B cell (primary cell): Measurements from ENCODE around the gene ERICH6. TPM values are rescaled to one million over a fixed set of nuclear protein-coding genes. Genes with fewer than 3 reads are reported as not detected.

Experiments
- ATAC-seq: fragments of 200-7000 bp; cut with Tn5 transposase; one replicate; pipeline ENCODE4 v1.10.0; 2021; ENCODE audit warnings: low read depth, mild to moderate bottlenecking, moderate number of reproducible peaks, moderate library complexity
- CTCF ChIA-PET: fragments of 350-600 bp; sonication (Branson Sonifier 250); formaldehyde crosslinking; loops from one replicate; lab custom pipeline; 2021; ENCODE audit warnings: antibody characterized with exemption, inconsistent platforms; lab: Charles Lee
- POLR2A ChIA-PET: fragments of 350-600 bp; sonication (Branson Sonifier 250); formaldehyde crosslinking; loops from one replicate; lab custom pipeline; 2021; ENCODE audit warnings: antibody characterized with exemption; lab: Charles Lee
- DNase-seq: peaks from one replicate; pipeline ENCODE4 v3.0.0; 2013
- H2AFZ ChIP-seq: 2 replicates; pipeline ENCODE4 v1.6.1; 2012; ENCODE audit warnings: mild to moderate bottlenecking, low read depth, low read length; ENCODE audit not compliant: insufficient read depth, poor library complexity, severe bottlenecking
- H3K27ac ChIP-seq, 2 donors: 1 replicate in 1 of 2; 2 replicates in 1 of 2; pipeline ENCODE4 v1.5.1; 2012 to 2013; ENCODE audit warnings: low read length in 2 of 2, mild to moderate bottlenecking in 2 of 2, moderate library complexity in 1 of 2
- H3K27me3 ChIP-seq, 4 experiments: fragments of 200-600 bp in 1 of 4; sonication (generic) in 1 of 4; replicated peaks in 1 of 4; 1 replicate in 2 of 4; 2 replicates in 2 of 4; pipeline versions ENCODE4 v1.6.1 to v1.7.0; 2013 to 2016; ENCODE audit warnings: low read length in 3 of 4, mild to moderate bottlenecking in 2 of 4, mixed read lengths in 1 of 4, moderate library complexity in 1 of 4; ENCODE audit not compliant: insufficient read depth in 4 of 4, control insufficient read depth in 3 of 4; ENCODE audit errors: control extremely low read depth in 1 of 4
- H3K36me3 ChIP-seq, 2 experiments: replicated peaks in 1 of 2; 1 replicate in 1 of 2; 2 replicates in 1 of 2; pipeline versions ENCODE4 v1.6.1 to v1.7.1; 2013; ENCODE audit warnings: low read length in 1 of 2; ENCODE audit not compliant: insufficient read depth in 2 of 2, control insufficient read depth in 1 of 2; ENCODE audit errors: control extremely low read depth in 1 of 2, extremely low read depth in 1 of 2
- H3K4me1 ChIP-seq, 2 donors: fragments of 200-600 bp in 1 of 2; sonication (generic) in 1 of 2; 1 replicate in 1 of 2; 2 replicates in 1 of 2; pipeline versions ENCODE4 v1.5.1 to v1.6.1; 2013 to 2017; ENCODE audit warnings: low read length in 2 of 2; ENCODE audit not compliant: control insufficient read depth in 2 of 2, insufficient read depth in 2 of 2
- H3K4me2 ChIP-seq: replicated peaks from 2 replicates; pipeline ENCODE3; 2012; ENCODE audit warnings: mild to moderate bottlenecking, low read depth, low read length; ENCODE audit not compliant: poor library complexity, severe bottlenecking
- H3K4me3 ChIP-seq, 5 experiments: fragments of 200-600 bp in 1 of 5; sonication (generic) in 1 of 5; 1 replicate in 3 of 5; 2 replicates in 2 of 5; pipeline versions ENCODE4 v1.5.1 to v1.7.0; 2011 to 2016; ENCODE audit warnings: low read length in 4 of 5, mild to moderate bottlenecking in 4 of 5, low read depth in 2 of 5, control low read depth in 1 of 5, moderate library complexity in 1 of 5; ENCODE audit not compliant: insufficient read depth in 1 of 5; ENCODE audit errors: control extremely low read depth in 1 of 5, extremely low read depth in 1 of 5
- H3K79me2 ChIP-seq: fragments of 200-600 bp; sonication (generic); one replicate; pipeline ENCODE4 v1.6.0; 2016; ENCODE audit warnings: low read length; ENCODE audit not compliant: control insufficient read depth, insufficient read depth
- H3K9ac ChIP-seq: fragments of 200-600 bp; sonication (generic); 2 replicates; pipeline ENCODE4 v1.6.1; 2017; ENCODE audit warnings: mild to moderate bottlenecking, low read length, moderate library complexity
- H3K9me3 ChIP-seq, 3 donors: one replicate each; pipeline versions ENCODE4 v1.6.1 to v1.7.1; 2013; ENCODE audit warnings: low read length in 2 of 3; ENCODE audit not compliant: control insufficient read depth in 2 of 3, insufficient read depth in 1 of 3; ENCODE audit errors: control extremely low read depth in 1 of 3
- H4K20me1 ChIP-seq: 2 replicates; pipeline ENCODE4 v1.6.0; 2012; ENCODE audit warnings: mild to moderate bottlenecking, low read length; ENCODE audit not compliant: insufficient read depth, control insufficient read depth, poor library complexity, severe bottlenecking
- H3K27ac Mint-ChIP-seq: one replicate; pipeline ENCODE4 v1.8.0; 2021; ENCODE audit warnings: mixed read lengths
- H3K27me3 Mint-ChIP-seq: one replicate; pipeline ENCODE4 v1.8.0; 2021; ENCODE audit warnings: mixed read lengths
- H3K4me1 Mint-ChIP-seq: one replicate; pipeline ENCODE4 v1.8.0; 2021; ENCODE audit warnings: mixed read lengths
- H3K4me3 Mint-ChIP-seq: one replicate; pipeline ENCODE4 v1.8.0; 2021; ENCODE audit warnings: mixed read lengths
- H3K9me3 Mint-ChIP-seq: one replicate; pipeline ENCODE4 v1.8.0; 2022; ENCODE audit warnings: mixed read lengths; ENCODE audit not compliant: insufficient read depth
- EZH2 ChIP-seq: IDR thresholded peaks from 2 replicates; pipeline ENCODE4 v1.6.1; 2012; ENCODE audit warnings: borderline replicate concordance, low read depth, mild to moderate bottlenecking, moderate library complexity, low read length; ENCODE audit not compliant: insufficient read depth, poor library complexity, severe bottlenecking
- WGBS: methylation state at CpG from one replicate; pipeline ENCODE4 v1.1.5; 2013; ENCODE audit warnings: missing lambda C conversion rate; ENCODE audit not compliant: insufficient coverage; 5-methylcytosine and 5-hydroxymethylcytosine counted together
- intact Hi-C: fragments of 100-400 bp; cut with micrococcal nuclease; formaldehyde crosslinking; loops from one replicate; pipeline ENCODE4 v1.10.0; 2022
- polyA plus RNA-seq: library from polyadenylated mRNA; depleted of rRNA; stranded (reverse); fragments of >200 nt; gene quantifications from 2 replicates; pipeline ENCODE4 v1.2.3, GENCODE V29; 2012
- total RNA-seq, 2 donors: library from RNA; stranded (reverse); fragments of 120-200 nt in 1 of 2; gene quantifications; 1 replicate in 1 of 2; 2 replicates in 1 of 2; pipeline versions ENCODE4 v1.2.3 to v1.2.4, GENCODE V29; 2013 to 2022
- TF ChIP-seq, protein P1 (sequence below): fragments of 200-600 bp; IDR thresholded peaks from one replicate; pipeline ENCODE4 v1.8.0; 2022; ENCODE audit warnings: antibody characterized with exemption, mild to moderate bottlenecking

Gene ERICH6
- total and polyA plus RNA-seq, 2 donors (not counting 1 experiment from before 2014, with no cell fraction given): 0.44 TPM; not detected in 1

DNA sequence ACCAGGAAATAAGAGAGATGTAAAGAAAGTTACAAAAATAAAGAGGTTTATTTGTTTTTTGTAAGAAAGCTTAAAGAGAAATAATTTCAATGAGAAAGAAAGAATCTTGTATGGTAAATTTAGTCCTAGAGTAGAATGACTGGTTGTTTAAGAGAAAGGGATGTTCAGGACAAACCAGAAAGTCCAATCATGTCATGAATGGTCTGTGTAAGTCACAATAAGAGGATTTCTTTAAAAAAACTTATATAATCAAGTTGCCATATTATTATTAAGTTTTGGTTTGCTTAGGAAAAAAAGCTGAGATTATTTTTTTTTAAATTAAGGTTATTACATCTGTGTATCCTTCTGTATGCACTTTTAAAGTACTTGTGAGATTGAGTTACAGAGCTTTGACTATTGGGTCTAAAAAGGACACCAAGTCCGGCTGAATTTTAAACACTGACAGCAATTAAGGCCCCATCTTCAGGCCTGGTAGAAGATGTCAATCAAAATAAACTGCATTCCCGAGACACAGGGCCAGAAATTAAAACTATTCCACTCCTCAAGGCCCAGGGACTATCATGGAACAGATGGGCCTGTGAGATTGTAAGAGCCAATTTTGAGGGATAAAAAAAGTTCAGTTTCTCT lies 12.2 kb downstream of the ERICH6 start:
- H3K9me3 Mint-ChIP-seq: no peaks in the 10 kb centered on the region
- no peaks in the 10 kb centered on the region for H3K79me2 ChIP-seq
- H3K27me3 Mint-ChIP-seq: no peaks in the 10 kb centered on the region
- H3K4me2 ChIP-seq: no peak overlapping the region
- POLR2A ChIA-PET: no interaction called here
- no peak overlapping the region for H3K4me3 ChIP-seq
- no peaks in the 10 kb centered on the region for H3K4me1 ChIP-seq
- H3K9ac ChIP-seq: no peak overlapping the region
- no peaks in the 10 kb centered on the region for H3K4me1 Mint-ChIP-seq
- TF ChIP-seq EZH2: no peak
- TF ChIP-seq, protein P1, sequence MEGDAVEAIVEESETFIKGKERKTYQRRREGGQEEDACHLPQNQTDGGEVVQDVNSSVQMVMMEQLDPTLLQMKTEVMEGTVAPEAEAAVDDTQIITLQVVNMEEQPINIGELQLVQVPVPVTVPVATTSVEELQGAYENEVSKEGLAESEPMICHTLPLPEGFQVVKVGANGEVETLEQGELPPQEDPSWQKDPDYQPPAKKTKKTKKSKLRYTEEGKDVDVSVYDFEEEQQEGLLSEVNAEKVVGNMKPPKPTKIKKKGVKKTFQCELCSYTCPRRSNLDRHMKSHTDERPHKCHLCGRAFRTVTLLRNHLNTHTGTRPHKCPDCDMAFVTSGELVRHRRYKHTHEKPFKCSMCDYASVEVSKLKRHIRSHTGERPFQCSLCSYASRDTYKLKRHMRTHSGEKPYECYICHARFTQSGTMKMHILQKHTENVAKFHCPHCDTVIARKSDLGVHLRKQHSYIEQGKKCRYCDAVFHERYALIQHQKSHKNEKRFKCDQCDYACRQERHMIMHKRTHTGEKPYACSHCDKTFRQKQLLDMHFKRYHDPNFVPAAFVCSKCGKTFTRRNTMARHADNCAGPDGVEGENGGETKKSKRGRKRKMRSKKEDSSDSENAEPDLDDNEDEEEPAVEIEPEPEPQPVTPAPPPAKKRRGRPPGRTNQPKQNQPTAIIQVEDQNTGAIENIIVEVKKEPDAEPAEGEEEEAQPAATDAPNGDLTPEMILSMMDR: no peak
- H3K27me3 ChIP-seq: no peaks in the 10 kb centered on the region
- 100% methylated on average over 1 of the region's 2 CpGs for WGBS
- H2AFZ ChIP-seq: no peak overlapping the region
- H3K4me3 Mint-ChIP-seq: no peak overlapping the region
- no peak for DNase-seq
- no peak for ATAC-seq
- H3K27ac Mint-ChIP-seq: no peak overlapping the region
- H3K27ac ChIP-seq: no peak overlapping the region
- intact Hi-C loops: no loop called here
- no peaks in the 10 kb centered on the region for H3K36me3 ChIP-seq
- peaks cover 0 to 9% (median 4%) of the 10 kb centered on the region in 3 donors for H3K9me3 ChIP-seq
- no peaks in the 10 kb centered on the region for H4K20me1 ChIP-seq
- CTCF ChIA-PET: no interaction called here

DNA sequence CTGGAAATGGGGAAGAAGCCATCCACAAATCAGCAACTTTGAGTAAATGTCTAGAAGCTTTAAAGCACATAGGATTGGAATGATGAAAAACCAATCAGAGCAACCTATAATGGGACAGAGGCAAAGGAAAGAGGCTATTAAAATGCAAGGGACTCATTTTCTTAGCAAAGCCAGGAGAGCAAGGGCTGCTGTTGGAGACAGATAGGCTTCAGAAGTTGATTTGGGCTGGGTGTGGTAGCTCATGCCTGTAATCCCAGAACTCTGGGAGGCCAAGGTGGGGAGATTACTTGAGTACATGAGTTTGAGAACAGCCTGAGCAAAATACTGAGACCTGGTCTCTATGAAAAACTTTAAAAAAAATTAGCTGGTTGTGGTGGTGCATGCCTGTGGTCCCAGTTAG lies 16.1 kb downstream of the ERICH6 start:
- Histone ChIP-seq H3K27ac (no peak overlapping the region), H3K4me1 (peaks cover 3 to 6% of the 10 kb centered on the region in 2 donors), H3K27me3 (no peaks in the 10 kb centered on the region), H3K9ac (no peak overlapping the region), H3K36me3 (no peaks in the 10 kb centered on the region), H3K4me2 (no peak overlapping the region), H3K79me2 (no peaks in the 10 kb centered on the region), H3K4me3 (no peak overlapping the region), H4K20me1 (no peaks in the 10 kb centered on the region), H3K9me3 (peaks cover 0 to 6% (median 1%) of the 10 kb centered on the region in 3 donors), H2AFZ (no peak overlapping the region)
- TF ChIP-seq, protein P1: no peak
- TF ChIP-seq EZH2: no peak
- DNase-seq: no peak
- H3K9me3 Mint-ChIP-seq: no peaks in the 10 kb centered on the region
- intact Hi-C loops: no loop called here
- ATAC-seq: no peak
- H3K4me3 Mint-ChIP-seq: no peak overlapping the region
- H3K27ac Mint-ChIP-seq: no peak overlapping the region
- ChIA-PET CTCF (no interaction called here), POLR2A (no interaction called here)
- no peaks in the 10 kb centered on the region for H3K27me3 Mint-ChIP-seq
- H3K4me1 Mint-ChIP-seq: peaks cover 3% of the 10 kb centered on the region
